A549 (cell line): ENCODE measurements around the gene RBMS3.

Experiments
- ESRRA ChIP-seq: fragments of 150-350 bp; IDR thresholded peaks from 2 replicates; pipeline ENCODE4 v1.6.1; 2014; ENCODE audit warnings: mild to moderate bottlenecking, low read length, borderline replicate concordance
- POLR2A ChIP-seq: IDR thresholded peaks from 2 replicates; pipeline ENCODE4 v1.6.1; 2012; ENCODE audit warnings: mild to moderate bottlenecking, low read length
- RNF2 ChIP-seq: fragments of 200-600 bp; sonication (generic); IDR thresholded peaks from 2 replicates; pipeline ENCODE4 v1.6.1; 2016; ENCODE audit warnings: low read depth, mild to moderate bottlenecking, antibody characterized with exemption, moderate library complexity, borderline replicate concordance

GRCh38 chr3:29280404-29281093, at the start of gene RBMS3:
- TF ChIP-seq POLR2A (no peak), ESRRA (no peak), RNF2 (no peak)
